Measurements from ENCODE around the gene B9D2. TPM values are rescaled to one million over a fixed set of nuclear protein-coding genes. Genes with fewer than 3 reads are reported as not detected.

B9D2 gene
- total RNA-seq, 2 donors from 2014 or later, result 6.7 to 9.5 TPM

- H3K4me3 Mint-ChIP-seq, result peak overlapping the region; percentile 97
- peaks cover 100% of the 10 kb centered on the region for H3K36me3 Mint-ChIP-seq (ENCODE audit: low read depth)
- H3K9me3 Mint-ChIP-seq, result no peaks in the 10 kb centered on the region
- H3K4me1 Mint-ChIP-seq, result peaks cover 59% of the 10 kb centered on the region
- peak; percentile 60 for ATAC-seq (replicated peaks)
- H3K27ac Mint-ChIP-seq, result peak overlapping the region; percentile 99
- H3K27me3 Mint-ChIP-seq, result no peaks in the 10 kb centered on the region
These were observed 55.3 kb downstream of the B9D2 start for GRCh38 chr19:41308450-41309179.

- peak; percentile 13 for ATAC-seq (replicated peaks)
- H3K36me3 Mint-ChIP-seq (ENCODE audit: low read depth), result peaks cover 100% of the 10 kb centered on the region
- H3K4me3 Mint-ChIP-seq, result peak overlapping the region; percentile 97
- peak overlapping the region; percentile 99 for H3K27ac Mint-ChIP-seq
- H3K4me1 Mint-ChIP-seq, result peaks cover 53% of the 10 kb centered on the region
- no peaks in the 10 kb centered on the region for H3K9me3 Mint-ChIP-seq
- H3K27me3 Mint-ChIP-seq, result no peaks in the 10 kb centered on the region
These were observed 55.9 kb downstream of the B9D2 start for GRCh38 chr19:41307954-41308449.

DNA sequence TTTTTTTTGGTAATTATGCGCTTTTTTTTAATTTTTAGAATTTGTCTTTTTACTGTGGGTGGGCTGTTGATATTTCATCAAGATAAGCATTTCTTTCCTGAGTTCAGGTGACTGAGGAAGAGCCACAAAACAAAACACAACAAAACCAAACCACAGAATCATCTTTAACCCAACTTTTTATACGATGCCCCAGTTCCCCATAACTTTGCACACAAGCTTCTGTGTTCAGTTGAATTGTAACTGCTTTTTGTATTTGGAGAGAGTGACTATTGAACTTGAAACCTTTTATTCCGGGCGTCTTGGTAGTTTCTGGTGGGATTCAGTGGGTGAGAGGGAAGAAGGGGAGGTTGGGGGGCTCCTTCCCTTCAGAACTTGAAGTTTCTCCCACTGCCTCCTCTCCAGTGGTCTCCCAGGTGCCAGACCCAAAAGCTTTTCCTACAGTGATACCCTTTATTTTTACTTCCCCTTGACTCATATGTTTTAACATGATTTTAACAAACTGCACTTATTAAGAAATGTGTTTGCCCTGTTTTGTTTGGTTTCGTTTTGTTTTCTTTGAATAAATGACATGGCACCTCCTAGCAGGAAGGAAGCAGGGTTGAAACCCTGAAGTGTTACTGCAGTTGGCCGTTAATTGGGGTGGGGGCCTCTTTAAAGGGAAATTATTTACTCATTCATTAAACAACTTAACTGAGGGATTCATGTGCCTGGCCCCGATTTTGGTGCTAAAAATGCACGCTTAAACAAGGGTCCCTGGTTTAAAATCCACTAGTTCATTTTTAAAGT lies 56.7 kb downstream of the B9D2 start:
- Mint-ChIP-seq H3K4me1 (peaks cover 57% of the 10 kb centered on the region), H3K36me3 (ENCODE audit: low read depth) (peaks cover 100% of the 10 kb centered on the region), H3K9me3 (no peaks in the 10 kb centered on the region), H3K27me3 (no peaks in the 10 kb centered on the region), H3K27ac (peak overlapping the region; percentile 99), H3K4me3 (peak overlapping the region; percentile 97)
- ATAC-seq (replicated peaks), result no peak

- no peak for ATAC-seq (replicated peaks)
- Mint-ChIP-seq H3K9me3 (no peaks in the 10 kb centered on the region), H3K4me3 (peak overlapping the region; percentile 97), H3K27ac (peak overlapping the region; percentile 99), H3K36me3 (ENCODE audit: low read depth) (peaks cover 100% of the 10 kb centered on the region), H3K4me1 (peaks cover 61% of the 10 kb centered on the region), H3K27me3 (no peaks in the 10 kb centered on the region)
These were observed 57.8 kb downstream of the B9D2 start for GRCh38 chr19:41305927-41306793.

DNA sequence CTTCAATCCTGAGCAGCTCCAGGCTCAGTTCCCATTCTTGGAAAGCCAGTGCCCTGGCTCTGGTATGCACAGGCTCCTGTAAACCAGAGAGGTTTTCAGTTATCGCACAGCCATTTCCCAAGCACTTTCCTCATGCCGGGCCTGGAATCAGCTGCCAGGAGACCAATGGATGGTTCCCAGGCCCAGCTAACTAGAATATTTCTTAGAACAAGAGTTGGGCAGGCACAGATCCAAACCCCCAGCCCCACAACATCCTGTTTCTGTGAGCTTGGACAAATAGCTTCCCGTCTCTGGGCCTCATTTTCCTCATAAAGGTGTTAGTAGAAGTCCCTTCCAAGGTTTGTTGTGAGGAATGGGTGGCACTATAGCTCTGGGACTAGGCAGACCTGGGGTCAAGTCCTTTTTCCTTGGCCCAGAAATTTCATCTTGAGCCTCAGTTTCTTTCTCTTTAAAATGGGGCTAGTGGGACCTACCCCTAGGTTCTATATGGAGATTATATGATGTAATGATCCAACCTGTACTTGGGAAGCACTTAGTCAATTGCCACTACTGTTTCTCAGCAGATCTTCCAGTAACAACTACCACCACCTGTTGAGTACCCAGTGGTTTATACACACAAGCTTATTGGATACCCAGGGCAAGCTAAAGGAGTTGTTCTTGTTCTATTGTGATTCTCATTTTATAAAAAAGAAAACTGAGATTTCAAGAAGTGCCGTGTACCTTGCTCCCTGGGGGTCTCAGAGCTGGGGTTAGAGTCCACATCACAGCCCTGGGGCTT lies 59.1 kb downstream of the B9D2 start:
- Mint-ChIP-seq H3K27ac (peak overlapping the region; percentile 74), H3K9me3 (no peaks in the 10 kb centered on the region), H3K4me3 (peak overlapping the region; percentile 66), H3K4me1 (peaks cover 63% of the 10 kb centered on the region), H3K36me3 (ENCODE audit: low read depth) (peaks cover 100% of the 10 kb centered on the region), H3K27me3 (no peaks in the 10 kb centered on the region)
- ATAC-seq (replicated peaks), result no peak

Other genes starting within 250 kb of the B9D2 start
- under 1 TPM in 1 of 2 donors, not detected in 1; 0.28 TPM for gene CYP2F1, start 249.7 kb downstream of the B9D2 start, total RNA-seq
- under 1 TPM in 1 of 2 donors, not detected in 1; 0.13 TPM for gene CYP2S1, start 170.9 kb downstream of the B9D2 start, total RNA-seq
- 1 to 10 TPM in 1 of 2 donors, under 1 TPM in 1; 0.04 to 2.3 TPM for gene AXL, start 144.9 kb downstream of the B9D2 start, total RNA-seq
- gene HNRNPUL1, start 99.8 kb downstream of the B9D2 start, total RNA-seq, result 100 to 1,000 TPM; 324 to 357 TPM
- gene CCDC97, start 54.0 kb downstream of the B9D2 start, total RNA-seq, result 10 to 100 TPM; 35.1 to 40.9 TPM
- 100 to 1,000 TPM; 107 to 158 TPM for gene TGFB1, start 10.2 kb downstream of the B9D2 start, total RNA-seq
- 10 to 100 TPM in 1 of 2 donors, 1 to 10 TPM in 1; 3.5 to 15.1 TPM for gene TMEM91, start 12.4 kb upstream of the B9D2 start, total RNA-seq
- gene EXOSC5, start 33.2 kb upstream of the B9D2 start, total RNA-seq, result 10 to 100 TPM; 33.0 to 58.7 TPM
- 10 to 100 TPM; 19.4 to 48.1 TPM for gene BCKDHA, start 33.7 kb upstream of the B9D2 start, total RNA-seq
- under 1 TPM; 0.45 to 0.71 TPM for gene B3GNT8, start 63.2 kb upstream of the B9D2 start, total RNA-seq
- gene DMAC2, start 75.8 kb upstream of the B9D2 start, total RNA-seq, result 10 to 100 TPM; 34.0 to 66.2 TPM
- not detected for gene ERICH4, start 79.0 kb upstream of the B9D2 start, total RNA-seq
- 10 to 100 TPM; 27.1 to 30.7 TPM for gene CEACAM21, start 212.0 kb upstream of the B9D2 start, total RNA-seq